ENCODE measurements around the gene TPCN1. TPM values are rescaled to one million over a fixed set of nuclear protein-coding genes. Genes with fewer than 3 reads are reported as not detected.

The TPCN1 gene
- total RNA-seq = 37.1 TPM
- long read RNA-seq, full-length matches to known transcripts = 5 of 37 reads
- long read RNA-seq, partial matches to known transcripts = 7 of 37 reads
- long read RNA-seq, other reads (novel, unspliced or antisense) = 25 of 37 reads

DNA sequence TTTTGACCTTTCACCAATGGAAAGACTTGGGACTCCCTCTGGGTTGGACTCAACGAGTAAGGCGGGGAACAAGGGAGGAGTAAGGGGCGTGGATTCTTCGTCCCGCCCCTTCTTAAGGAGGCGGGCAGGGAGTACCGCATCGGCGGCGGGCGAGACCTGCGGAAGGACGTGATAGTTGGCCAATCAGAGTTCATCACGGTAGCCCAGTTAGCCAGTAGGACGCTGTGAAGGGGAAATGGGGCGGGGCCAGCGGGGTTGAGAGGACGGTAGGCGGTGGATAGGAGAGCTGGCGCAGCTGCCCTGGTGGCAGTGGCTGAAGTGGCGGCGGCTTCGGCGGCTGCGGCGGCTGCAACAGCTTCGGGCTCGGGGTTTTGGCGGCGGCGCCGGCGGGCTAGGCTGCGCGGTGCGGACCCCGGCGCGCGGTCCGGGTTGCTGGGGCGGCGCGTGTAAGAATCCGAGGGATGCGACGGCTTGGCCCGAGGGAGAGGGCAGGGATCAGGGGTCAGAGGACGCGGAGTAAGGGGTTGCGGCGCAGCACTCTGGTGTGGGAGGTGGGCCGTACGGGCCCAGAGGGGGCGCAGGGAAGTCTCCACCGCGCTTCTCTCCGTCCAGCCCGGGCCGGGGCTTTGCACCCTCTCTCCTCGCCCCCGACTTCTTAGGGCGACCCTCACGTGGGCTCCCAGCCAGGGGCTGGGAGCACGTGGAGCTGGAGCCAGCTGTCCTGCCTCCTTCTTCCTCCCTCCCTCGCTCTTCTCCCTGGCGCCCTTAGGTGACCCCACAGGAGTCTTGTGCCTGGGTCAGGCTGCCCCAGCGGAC lies at the start of gene TPCN1:
Gene TPCN1 (plus strand): TSS at position 284 of the 816 bp plus-strand sequence. CDS start 5,389 bp downstream, outside the sequence.
- peak; percentile 99 for DNase-seq (ENCODE audit: low spot score)

GRCh38 chr12:113171543-113171942 lies 49.7 kb upstream of the TPCN1 start:
- DNase-seq (ENCODE audit: low spot score) = no peak

GRCh38 chr12:113172185-113172584 lies 49.1 kb upstream of the TPCN1 start:
- DNase-seq (ENCODE audit: low spot score) = no peak

DNA sequence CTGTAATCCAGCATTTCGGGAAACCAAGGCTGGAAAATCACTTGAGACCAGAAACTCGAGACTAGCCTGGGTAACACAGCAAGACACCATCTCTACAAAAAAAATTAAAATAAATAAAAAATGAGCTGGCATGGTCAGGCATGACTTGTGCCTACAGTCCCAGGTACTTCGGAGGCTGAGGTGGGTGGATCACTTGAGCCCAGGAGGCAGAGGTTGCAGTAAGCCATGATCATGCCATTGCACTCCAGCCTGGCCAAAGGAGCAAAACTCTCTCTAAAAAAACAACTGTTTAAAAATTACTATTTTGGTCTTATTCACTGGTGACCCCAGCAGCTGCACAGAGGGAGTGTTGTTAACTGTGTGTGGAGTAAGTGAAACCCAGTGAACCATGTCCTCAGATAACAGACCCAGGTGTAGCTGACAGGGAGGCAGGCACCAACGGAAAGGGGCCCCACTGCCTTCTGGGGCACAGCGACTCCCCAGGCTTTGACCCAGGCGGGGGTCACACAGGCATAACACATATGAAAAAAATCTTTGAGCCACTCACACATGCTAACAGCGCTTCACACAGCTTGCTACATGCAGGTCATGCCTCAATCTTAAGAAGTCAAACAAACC lies 48.1 kb upstream of the TPCN1 start:
- DNase-seq (ENCODE audit: low spot score) = no peak

- DNase-seq (ENCODE audit: low spot score) = no peak
Observed at GRCh38 chr12:113174461-113175384, 46.5 kb upstream of the TPCN1 start.

DNA sequence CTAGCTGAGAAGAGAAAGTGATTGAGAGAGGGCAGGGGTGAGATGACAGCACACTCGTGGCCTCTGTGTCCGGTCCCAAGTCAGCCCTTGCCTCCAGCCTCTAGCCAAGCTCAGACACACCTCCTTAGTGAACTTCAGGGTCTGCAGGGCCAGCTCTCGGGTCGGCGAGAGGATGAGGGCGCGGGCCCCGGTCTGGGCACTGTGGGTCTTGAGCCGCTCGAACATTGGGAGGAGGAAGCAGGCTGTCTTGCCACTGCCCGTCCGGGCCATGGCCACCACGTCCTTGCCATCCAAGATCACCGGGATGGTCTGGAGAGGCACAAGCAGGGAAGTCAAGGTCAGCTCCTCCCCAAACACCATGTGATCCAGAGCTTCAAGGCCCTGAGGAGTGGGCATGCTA lies 42.2 kb upstream of the TPCN1 start:
- DNase-seq (ENCODE audit: low spot score) = no peak

- no peak for DNase-seq (ENCODE audit: low spot score)
Observed at GRCh38 chr12:113180333-113180732, 40.9 kb upstream of the TPCN1 start.

- DNase-seq (ENCODE audit: low spot score) = no peak
Observed at GRCh38 chr12:113181975-113182374, 39.3 kb upstream of the TPCN1 start.

- DNase-seq (ENCODE audit: low spot score) = no peak
Observed at GRCh38 chr12:113183030-113183589, 38.2 kb upstream of the TPCN1 start.

- DNase-seq (ENCODE audit: low spot score) = no peak
Observed at GRCh38 chr12:113184098-113184899, 37.0 kb upstream of the TPCN1 start.

- peak; percentile 95 for DNase-seq (ENCODE audit: low spot score)
Observed at GRCh38 chr12:113184900-113185179, 36.4 kb upstream of the TPCN1 start.

- peak; percentile 93 for DNase-seq (ENCODE audit: low spot score)
Observed at GRCh38 chr12:113185180-113186032, 35.9 kb upstream of the TPCN1 start, which contains the start of the genes DDX54 and RITA1. TSS of gene DDX54 (minus strand) at chr12:113185478. CDS start at chr12:113185451, 27 bp downstream. TSS of gene RITA1 (plus strand) at chr12:113185721. CDS start at chr12:113186747, 1,026 bp downstream.

GRCh38 chr12:113186033-113186365 lies 35.3 kb upstream of the TPCN1 start:
- DNase-seq (ENCODE audit: low spot score) = no peak

- no peak for DNase-seq (ENCODE audit: low spot score)
Observed at GRCh38 chr12:113186666-113187325, 34.5 kb upstream of the TPCN1 start.

- no peak for DNase-seq (ENCODE audit: low spot score)
Observed at GRCh38 chr12:113189361-113189760, 31.9 kb upstream of the TPCN1 start.

- DNase-seq (ENCODE audit: low spot score) = no peak
Observed at GRCh38 chr12:113190761-113191160, 30.5 kb upstream of the TPCN1 start.

GRCh38 chr12:113191227-113191626 lies 30.0 kb upstream of the TPCN1 start:
- no peak for DNase-seq (ENCODE audit: low spot score)

DNA sequence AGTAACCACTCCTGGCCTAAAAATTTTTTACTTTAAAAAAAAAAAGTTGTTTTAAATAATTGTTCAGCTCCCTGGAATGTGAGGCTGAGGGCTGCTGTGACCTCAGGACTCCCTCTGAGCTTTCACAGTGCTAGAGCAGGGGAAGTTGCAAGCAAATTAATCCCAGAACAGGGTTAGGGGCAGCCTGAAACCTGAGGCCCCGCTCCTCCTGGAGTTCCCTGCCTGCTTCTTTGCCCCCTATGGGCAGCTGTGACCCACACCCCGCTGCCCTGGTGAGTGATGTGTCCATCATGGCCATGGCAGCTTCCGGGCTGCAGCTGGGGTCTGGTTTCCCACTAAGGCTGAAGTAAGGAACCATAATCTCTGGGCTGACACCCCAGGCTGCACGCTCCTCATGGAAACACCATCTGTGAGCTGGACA lies 26.3 kb upstream of the TPCN1 start:
- DNase-seq (ENCODE audit: low spot score) = no peak

GRCh38 chr12:113195598-113195997 lies 25.7 kb upstream of the TPCN1 start:
- no peak for DNase-seq (ENCODE audit: low spot score)
